Astrocyte (in vitro differentiated cells and primary cell): ENCODE measurements around the gene IQCE. TPM values are rescaled to one million over a fixed set of nuclear protein-coding genes. Genes with fewer than 3 reads are reported as not detected.

ENCODE experiments used
- DNase-seq: peaks from one replicate; pipeline ENCODE4 v3.0.0-alpha.2; 2010; ENCODE audit warnings: low read depth
- FAIRE-seq: peaks from 2 replicates; lab custom pipeline; 2011; peaks lifted over from hg19 to GRCh38; lab: Jason Lieb, UNC
- H2AFZ ChIP-seq: 2 replicates; pipeline ENCODE4 v1.6.0; 2012; ENCODE audit warnings: low read depth, low read length, inconsistent platforms
- H3K27ac ChIP-seq: 2 replicates; pipeline ENCODE4 v1.5.1; 2011; ENCODE audit warnings: low read depth, low read length, inconsistent platforms
- H3K27me3 ChIP-seq: 2 replicates; pipeline ENCODE4 v1.6.0; 2011; ENCODE audit warnings: low read length, inconsistent platforms; ENCODE audit not compliant: insufficient read depth
- H3K36me3 ChIP-seq: 2 replicates; pipeline ENCODE4 v1.5.1; 2011; ENCODE audit warnings: low read length, inconsistent platforms; ENCODE audit not compliant: insufficient read depth
- H3K4me1 ChIP-seq: 2 replicates; pipeline ENCODE4 v1.5.1; 2011; ENCODE audit warnings: low read length, inconsistent platforms; ENCODE audit not compliant: insufficient read depth
- H3K4me2 ChIP-seq: 2 replicates; pipeline ENCODE4 v1.6.0; 2012; ENCODE audit warnings: low read length, inconsistent platforms
- H3K4me3 ChIP-seq: 2 replicates; pipeline ENCODE4 v1.5.1; 2011; ENCODE audit warnings: low read depth, mild to moderate bottlenecking, low read length, inconsistent platforms; ENCODE audit not compliant: insufficient read depth
- H3K79me2 ChIP-seq: 2 replicates; pipeline ENCODE4 v1.6.0; 2012; ENCODE audit warnings: mild to moderate bottlenecking, low read length, inconsistent platforms; ENCODE audit not compliant: insufficient read depth
- H3K9ac ChIP-seq: 2 replicates; pipeline ENCODE4 v1.6.0; 2012; ENCODE audit warnings: mild to moderate bottlenecking, low read length, inconsistent platforms
- H3K9me3 ChIP-seq: 2 replicates; pipeline ENCODE4 v1.5.1; 2012; ENCODE audit warnings: low read depth, mild to moderate bottlenecking, low read length, inconsistent platforms; ENCODE audit not compliant: insufficient read depth
- H4K20me1 ChIP-seq: 2 replicates; pipeline ENCODE4 v1.6.0; 2012; ENCODE audit warnings: low read length, inconsistent platforms; ENCODE audit not compliant: insufficient read depth
- H3K27ac Mint-ChIP-seq: one replicate; pipeline ENCODE4 v1.8.0; 2021; ENCODE audit warnings: mild to moderate bottlenecking, mixed read lengths; ENCODE audit not compliant: unreplicated experiment
- H3K27me3 Mint-ChIP-seq: one replicate; pipeline ENCODE4 v1.8.0; 2021; ENCODE audit warnings: low read depth, mixed read lengths; ENCODE audit not compliant: unreplicated experiment
- H3K36me3 Mint-ChIP-seq: one replicate; pipeline ENCODE4 v1.8.0; 2021; ENCODE audit warnings: low read depth, mixed read lengths; ENCODE audit not compliant: unreplicated experiment
- H3K4me1 Mint-ChIP-seq: one replicate; pipeline ENCODE4 v1.8.0; 2021; ENCODE audit warnings: low read depth, mixed read lengths; ENCODE audit not compliant: unreplicated experiment
- H3K4me3 Mint-ChIP-seq: one replicate; pipeline ENCODE4 v1.8.0; 2021; ENCODE audit warnings: mild to moderate bottlenecking, moderate library complexity, mixed read lengths; ENCODE audit not compliant: unreplicated experiment
- H3K9me3 Mint-ChIP-seq: one replicate; pipeline ENCODE4 v1.8.0; 2021; ENCODE audit warnings: mild to moderate bottlenecking, mixed read lengths; ENCODE audit not compliant: unreplicated experiment
- EZH2 ChIP-seq: IDR thresholded peaks from 2 replicates; pipeline ENCODE4 v1.6.1; 2012; ENCODE audit warnings: mild to moderate bottlenecking, low read length, inconsistent platforms; ENCODE audit not compliant: insufficient read depth
- total RNA-seq: library from RNA; stranded (reverse); gene quantifications from 2 replicates; pipeline ENCODE4 v1.2.1, GENCODE V29; 2021
- TF ChIP-seq, protein P1 (sequence below): IDR thresholded peaks from 2 replicates; pipeline ENCODE4 v1.5.1; 2011; ENCODE audit warnings: low read depth, mild to moderate bottlenecking, inconsistent platforms, low read length, moderate library complexity; ENCODE audit not compliant: insufficient read depth

IQCE gene
- total RNA-seq, 1 donor from 2014 or later, result 13.1 TPM

DNA sequence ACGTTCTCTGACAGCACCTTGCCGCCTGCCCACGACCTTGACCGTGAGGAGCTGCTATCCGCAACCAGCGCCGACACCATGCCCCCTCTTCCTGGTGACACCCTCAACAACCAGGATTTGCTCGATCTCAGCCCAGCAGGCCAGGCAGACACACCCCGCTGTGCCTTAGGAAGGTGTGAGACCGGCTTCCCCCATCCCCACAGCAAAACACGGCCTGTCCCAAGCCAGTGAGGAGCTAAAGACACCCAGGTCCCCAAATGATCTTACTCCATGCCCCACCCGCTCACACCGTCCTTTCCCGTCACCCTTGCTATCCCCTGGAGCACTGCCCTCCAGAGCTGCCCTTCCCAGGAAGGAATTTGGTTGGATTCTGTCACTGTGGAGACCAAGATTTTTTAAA lies 51.7 kb downstream of the IQCE start:
- H3K27me3 ChIP-seq, result peaks cover 23% of the 10 kb centered on the region
- FAIRE-seq (no peak), DNase-seq (no peak)
- Mint-ChIP-seq H3K27ac (no peak overlapping the region), H3K36me3 (peaks cover 6% of the 10 kb centered on the region), H3K4me1 (peaks cover 13% of the 10 kb centered on the region), H3K27me3 (peaks cover 7% of the 10 kb centered on the region), H3K4me3 (no peak overlapping the region), H3K9me3 (no peaks in the 10 kb centered on the region)
- H3K27ac ChIP-seq, result no peak overlapping the region
- peaks cover 5% of the 10 kb centered on the region for H4K20me1 ChIP-seq
- no peaks in the 10 kb centered on the region for H3K9me3 ChIP-seq
- no peak overlapping the region for H3K4me2 ChIP-seq
- H3K4me1 ChIP-seq, result peaks cover 6% of the 10 kb centered on the region
- no peak overlapping the region for H3K9ac ChIP-seq
- TF ChIP-seq EZH2, result no peak
- TF ChIP-seq, protein P1, sequence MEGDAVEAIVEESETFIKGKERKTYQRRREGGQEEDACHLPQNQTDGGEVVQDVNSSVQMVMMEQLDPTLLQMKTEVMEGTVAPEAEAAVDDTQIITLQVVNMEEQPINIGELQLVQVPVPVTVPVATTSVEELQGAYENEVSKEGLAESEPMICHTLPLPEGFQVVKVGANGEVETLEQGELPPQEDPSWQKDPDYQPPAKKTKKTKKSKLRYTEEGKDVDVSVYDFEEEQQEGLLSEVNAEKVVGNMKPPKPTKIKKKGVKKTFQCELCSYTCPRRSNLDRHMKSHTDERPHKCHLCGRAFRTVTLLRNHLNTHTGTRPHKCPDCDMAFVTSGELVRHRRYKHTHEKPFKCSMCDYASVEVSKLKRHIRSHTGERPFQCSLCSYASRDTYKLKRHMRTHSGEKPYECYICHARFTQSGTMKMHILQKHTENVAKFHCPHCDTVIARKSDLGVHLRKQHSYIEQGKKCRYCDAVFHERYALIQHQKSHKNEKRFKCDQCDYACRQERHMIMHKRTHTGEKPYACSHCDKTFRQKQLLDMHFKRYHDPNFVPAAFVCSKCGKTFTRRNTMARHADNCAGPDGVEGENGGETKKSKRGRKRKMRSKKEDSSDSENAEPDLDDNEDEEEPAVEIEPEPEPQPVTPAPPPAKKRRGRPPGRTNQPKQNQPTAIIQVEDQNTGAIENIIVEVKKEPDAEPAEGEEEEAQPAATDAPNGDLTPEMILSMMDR, result no peak
- H3K79me2 ChIP-seq, result no peaks in the 10 kb centered on the region
- H3K4me3 ChIP-seq, result no peak overlapping the region
- no peak overlapping the region for H2AFZ ChIP-seq
- no peaks in the 10 kb centered on the region for H3K36me3 ChIP-seq

DNA sequence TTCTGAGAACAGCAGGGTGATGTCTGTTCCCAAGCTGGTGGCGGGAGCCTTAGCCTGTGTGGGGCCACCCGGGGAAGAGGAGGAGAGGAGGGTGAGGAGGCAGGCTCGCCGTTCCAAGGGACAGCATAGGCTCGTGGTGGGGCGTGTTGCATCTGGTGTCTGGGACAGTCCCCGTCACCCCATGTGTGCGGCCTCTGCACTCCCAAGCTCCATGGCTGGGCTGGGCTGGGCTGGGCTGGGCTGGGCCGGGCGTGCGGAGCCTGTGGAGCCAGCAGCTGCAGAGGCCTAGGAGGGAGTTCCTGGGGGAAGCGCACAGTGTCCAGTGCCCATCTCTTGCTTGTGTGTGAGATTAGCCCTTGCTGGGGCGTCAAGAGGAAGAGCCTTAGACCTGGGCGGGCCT lies 52.1 kb downstream of the IQCE start:
- Histone ChIP-seq H4K20me1 (peaks cover 5% of the 10 kb centered on the region), H3K4me1 (peaks cover 6% of the 10 kb centered on the region), H3K4me2 (no peak overlapping the region), H3K9ac (no peak overlapping the region), H3K9me3 (no peaks in the 10 kb centered on the region), H3K4me3 (no peak overlapping the region), H2AFZ (no peak overlapping the region), H3K27ac (no peak overlapping the region), H3K36me3 (no peaks in the 10 kb centered on the region), H3K27me3 (peaks cover 23% of the 10 kb centered on the region), H3K79me2 (no peaks in the 10 kb centered on the region)
- no peaks in the 10 kb centered on the region for H3K9me3 Mint-ChIP-seq
- DNase-seq, result no peak
- no peak overlapping the region for H3K27ac Mint-ChIP-seq
- peaks cover 13% of the 10 kb centered on the region for H3K4me1 Mint-ChIP-seq
- no peak for TF ChIP-seq EZH2
- TF ChIP-seq, protein P1, result no peak
- no peak for FAIRE-seq
- H3K4me3 Mint-ChIP-seq, result no peak overlapping the region
- peaks cover 7% of the 10 kb centered on the region for H3K27me3 Mint-ChIP-seq
- H3K36me3 Mint-ChIP-seq, result peaks cover 6% of the 10 kb centered on the region

DNA sequence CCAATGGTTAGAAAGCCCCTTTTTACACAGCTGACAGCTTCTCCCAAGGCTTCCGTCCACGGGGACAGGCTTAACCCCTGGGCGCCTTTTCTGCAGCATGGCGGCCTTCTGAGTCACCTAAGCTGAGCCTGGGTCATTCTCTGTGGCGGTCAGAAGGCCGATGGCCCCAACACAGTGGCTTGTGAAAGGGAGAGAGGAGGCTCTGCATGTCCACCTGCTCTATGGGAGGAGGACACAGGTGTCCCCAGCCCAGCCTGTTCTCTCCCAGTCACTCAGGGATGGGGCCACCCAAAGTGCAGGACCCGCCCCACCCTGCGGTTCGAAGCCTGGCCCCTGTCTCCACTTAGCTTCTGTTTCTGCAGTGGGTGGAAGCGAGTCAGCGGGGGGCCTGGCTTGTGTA lies 52.6 kb downstream of the IQCE start:
- FAIRE-seq (no peak), DNase-seq (no peak)
- Histone ChIP-seq H3K4me2 (no peak overlapping the region), H3K4me1 (peaks cover 6% of the 10 kb centered on the region), H4K20me1 (peaks cover 5% of the 10 kb centered on the region), H3K27me3 (peaks cover 23% of the 10 kb centered on the region), H3K9me3 (no peaks in the 10 kb centered on the region), H3K27ac (no peak overlapping the region), H2AFZ (no peak overlapping the region), H3K4me3 (no peak overlapping the region), H3K36me3 (no peaks in the 10 kb centered on the region), H3K79me2 (no peaks in the 10 kb centered on the region), H3K9ac (no peak overlapping the region)
- H3K27me3 Mint-ChIP-seq, result peaks cover 7% of the 10 kb centered on the region
- peaks cover 6% of the 10 kb centered on the region for H3K36me3 Mint-ChIP-seq
- no peaks in the 10 kb centered on the region for H3K9me3 Mint-ChIP-seq
- no peak for TF ChIP-seq EZH2
- TF ChIP-seq, protein P1, result no peak
- no peak overlapping the region for H3K4me3 Mint-ChIP-seq
- no peak overlapping the region for H3K27ac Mint-ChIP-seq
- peaks cover 13% of the 10 kb centered on the region for H3K4me1 Mint-ChIP-seq
